ENCODE results near the gene DNAJC5. TPM values are rescaled to one million over a fixed set of nuclear protein-coding genes. Genes with fewer than 3 reads are reported as not detected.

DNAJC5 gene
- total and polyA plus RNA-seq, 7 donors = 13.1 to 33.6 (median 20.9) TPM

DNA sequence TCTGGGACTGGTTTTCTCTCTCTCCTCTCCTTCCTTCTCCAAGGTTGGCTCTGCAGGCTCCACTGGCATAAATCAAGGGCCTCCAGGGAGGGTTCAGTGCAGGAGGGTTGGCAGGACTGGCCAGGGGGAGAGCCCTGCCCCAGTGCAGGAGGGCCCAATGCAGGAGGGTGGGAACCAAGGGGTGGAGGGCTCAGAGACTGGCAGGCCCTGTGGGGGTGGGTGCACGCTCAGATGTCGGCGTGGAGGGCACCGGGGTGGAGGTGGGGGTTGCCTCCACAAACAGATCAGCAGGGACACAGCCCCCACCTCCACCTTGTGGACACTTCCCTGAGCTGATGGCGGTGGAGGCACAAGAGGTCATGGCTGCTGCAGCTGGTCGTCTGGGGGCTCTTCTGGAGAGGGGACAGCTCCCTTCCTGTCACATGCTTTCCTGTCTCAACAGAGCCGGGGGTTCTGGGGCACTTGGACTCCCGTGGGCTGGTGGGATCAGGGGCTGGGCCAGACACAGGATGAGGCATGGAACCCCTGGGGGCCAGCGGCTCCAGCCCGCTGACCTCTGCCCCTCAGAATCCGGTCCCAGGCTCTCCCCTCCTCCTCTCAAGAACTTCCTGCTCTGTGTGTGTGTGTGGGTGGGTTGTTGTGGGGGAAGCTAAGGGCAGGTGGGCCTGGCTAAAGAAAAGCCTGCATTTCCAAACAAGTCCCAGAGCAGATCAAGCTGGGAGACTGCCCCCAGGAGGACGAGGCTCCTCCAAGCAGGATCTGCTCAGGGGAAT is 36.3 kb upstream of the DNAJC5 start:
- 3 to 15% (median 10%) methylated on average over 11 to 12 of the region's 12 CpGs for WGBS, 3 donors

DNA sequence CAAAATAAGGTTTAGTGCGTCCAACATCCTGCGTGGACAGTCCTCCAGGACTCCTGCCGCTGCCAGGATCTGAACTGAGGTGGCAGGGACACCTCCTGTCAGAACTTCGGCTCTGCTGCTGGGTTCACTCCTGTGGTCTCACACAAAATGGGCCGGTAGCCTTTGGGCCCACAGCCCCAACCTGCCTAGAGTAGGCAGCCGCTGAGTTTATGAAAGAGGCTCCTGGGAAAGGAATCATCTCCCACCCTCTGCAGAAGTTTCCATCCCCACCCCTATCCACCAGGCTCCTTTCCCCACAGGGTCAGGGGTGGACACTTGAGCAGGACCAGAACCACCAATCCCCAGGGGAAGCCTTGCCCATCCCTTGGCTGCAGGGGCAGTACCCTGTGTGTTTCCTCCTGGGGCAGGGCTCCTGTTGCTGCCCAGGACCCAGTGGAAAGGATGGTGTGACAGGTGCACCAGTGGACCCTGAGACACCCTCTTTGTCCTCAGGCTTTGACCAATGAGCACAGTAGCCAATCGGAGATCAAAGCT is 35.7 kb upstream of the DNAJC5 start:
- ATAC-seq (no peak), DNase-seq (no peak)
- WGBS, 3 donors = 42 to 46% (median 43%) methylated on average over 7 of the region's 7 CpGs
- Histone ChIP-seq H3K4me1 (peaks cover 20% of the 10 kb centered on the region), H3K4me3 (no peak overlapping the region), H3K27ac (peak overlapping the region; percentile 23), H3K27me3 (ENCODE audit: insufficient read depth in 3 of 3, low read length in 2 of 3) (peaks cover 0 to 33% (median 0%) of the 10 kb centered on the region in 3 donors), H3K9me3 (no peaks in the 10 kb centered on the region), H3K36me3 (ENCODE audit: insufficient read depth in 1 of 2, low read depth in 1 of 2) (peaks cover 3 to 9% of the 10 kb centered on the region in 2 donors)
- intact Hi-C loops (cut with DNase I) = loop anchor here in 1 of 2 donors (2.0 kb wide), 1 partner anchor 30 kb away; no protein-coding TSS in a partner anchor
- TF ChIP-seq, protein P1, sequence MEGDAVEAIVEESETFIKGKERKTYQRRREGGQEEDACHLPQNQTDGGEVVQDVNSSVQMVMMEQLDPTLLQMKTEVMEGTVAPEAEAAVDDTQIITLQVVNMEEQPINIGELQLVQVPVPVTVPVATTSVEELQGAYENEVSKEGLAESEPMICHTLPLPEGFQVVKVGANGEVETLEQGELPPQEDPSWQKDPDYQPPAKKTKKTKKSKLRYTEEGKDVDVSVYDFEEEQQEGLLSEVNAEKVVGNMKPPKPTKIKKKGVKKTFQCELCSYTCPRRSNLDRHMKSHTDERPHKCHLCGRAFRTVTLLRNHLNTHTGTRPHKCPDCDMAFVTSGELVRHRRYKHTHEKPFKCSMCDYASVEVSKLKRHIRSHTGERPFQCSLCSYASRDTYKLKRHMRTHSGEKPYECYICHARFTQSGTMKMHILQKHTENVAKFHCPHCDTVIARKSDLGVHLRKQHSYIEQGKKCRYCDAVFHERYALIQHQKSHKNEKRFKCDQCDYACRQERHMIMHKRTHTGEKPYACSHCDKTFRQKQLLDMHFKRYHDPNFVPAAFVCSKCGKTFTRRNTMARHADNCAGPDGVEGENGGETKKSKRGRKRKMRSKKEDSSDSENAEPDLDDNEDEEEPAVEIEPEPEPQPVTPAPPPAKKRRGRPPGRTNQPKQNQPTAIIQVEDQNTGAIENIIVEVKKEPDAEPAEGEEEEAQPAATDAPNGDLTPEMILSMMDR (IDR thresholded peaks at IDR 0.05) = no peak

More for the DNA sequence above, 36.3 kb upstream of the DNAJC5 start:
- peak overlapping the region; percentile 36 for H3K27ac ChIP-seq
- H3K36me3 ChIP-seq (ENCODE audit: insufficient read depth in 1 of 2, low read depth in 1 of 2) = peaks cover 3 to 9% of the 10 kb centered on the region in 2 donors
- DNase-seq (no peak), ATAC-seq (peak in 3 of 4 donors; percentile 16 to 36 (median 27))
- no peaks in the 10 kb centered on the region for H3K9me3 ChIP-seq
- intact Hi-C loops (cut with DNase I) = loop anchor here in 1 of 2 donors (1.0 to 2.0 kb wide), 2 partner anchors 30 to 52 kb away; no protein-coding TSS in a partner anchor
- H3K27me3 ChIP-seq (ENCODE audit: insufficient read depth in 3 of 3, low read length in 2 of 3) = peaks cover 0 to 38% (median 0%) of the 10 kb centered on the region in 3 donors
- no peak overlapping the region for H3K4me3 ChIP-seq
- TF ChIP-seq, protein P1 (IDR thresholded peaks at IDR 0.05) = peak; percentile 23
- peaks cover 18% of the 10 kb centered on the region for H3K4me1 ChIP-seq

DNA sequence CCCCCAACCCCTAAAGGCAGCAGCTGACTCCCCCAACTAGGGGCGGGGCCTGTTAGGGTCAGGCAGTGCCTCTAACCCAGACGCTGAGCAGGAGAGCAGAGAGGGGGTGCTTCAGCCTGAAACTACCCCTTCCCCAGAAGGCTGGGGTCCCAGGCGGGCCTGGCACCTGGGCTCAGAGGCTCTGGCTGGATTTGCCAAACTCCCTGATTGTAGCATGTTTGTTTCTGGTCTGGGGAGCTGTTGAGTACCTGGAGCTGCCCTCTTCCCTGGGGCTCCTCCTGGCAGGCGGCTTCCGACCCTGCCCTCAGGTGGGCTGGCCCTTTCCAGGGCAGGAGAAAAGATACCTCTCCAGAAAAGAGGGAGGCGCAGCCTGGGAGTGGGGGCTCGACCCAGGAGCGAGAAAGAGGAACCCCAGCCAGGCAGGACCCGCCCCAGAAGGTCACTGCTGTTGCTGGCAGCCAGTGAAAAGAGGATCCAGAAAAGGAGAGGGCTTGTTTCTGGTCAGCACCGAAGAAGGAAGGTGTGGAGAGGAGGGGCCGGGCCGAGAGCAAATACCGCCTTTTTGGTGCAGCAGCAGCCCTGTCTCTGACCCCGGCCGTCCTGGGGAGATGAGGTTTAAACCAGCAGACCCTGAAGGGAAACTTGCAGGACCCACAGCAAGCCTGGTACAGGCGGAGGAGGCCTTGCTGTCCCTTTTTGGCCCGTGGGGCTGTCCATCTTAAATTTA is 34.4 kb upstream of the DNAJC5 start:
- DNase-seq = no peak
- 73 to 76% (median 75%) methylated on average over 17 of the region's 17 CpGs for WGBS, 3 donors
- intact Hi-C loops (cut with DNase I) = no loop called here
- H3K27me3 ChIP-seq (ENCODE audit: insufficient read depth in 3 of 3, low read length in 2 of 3) = peaks cover 0 to 21% (median 0%) of the 10 kb centered on the region in 3 donors
- H3K4me3 ChIP-seq = no peak overlapping the region
- H3K4me1 ChIP-seq = peaks cover 11% of the 10 kb centered on the region
- TF ChIP-seq, protein P1 (IDR thresholded peaks at IDR 0.05) = no peak
- no peak overlapping the region for H3K27ac ChIP-seq
- H3K36me3 ChIP-seq (ENCODE audit: insufficient read depth in 1 of 2, low read depth in 1 of 2) = peaks cover 3 to 9% of the 10 kb centered on the region in 2 donors
- no peak for ATAC-seq
- no peaks in the 10 kb centered on the region for H3K9me3 ChIP-seq

DNA sequence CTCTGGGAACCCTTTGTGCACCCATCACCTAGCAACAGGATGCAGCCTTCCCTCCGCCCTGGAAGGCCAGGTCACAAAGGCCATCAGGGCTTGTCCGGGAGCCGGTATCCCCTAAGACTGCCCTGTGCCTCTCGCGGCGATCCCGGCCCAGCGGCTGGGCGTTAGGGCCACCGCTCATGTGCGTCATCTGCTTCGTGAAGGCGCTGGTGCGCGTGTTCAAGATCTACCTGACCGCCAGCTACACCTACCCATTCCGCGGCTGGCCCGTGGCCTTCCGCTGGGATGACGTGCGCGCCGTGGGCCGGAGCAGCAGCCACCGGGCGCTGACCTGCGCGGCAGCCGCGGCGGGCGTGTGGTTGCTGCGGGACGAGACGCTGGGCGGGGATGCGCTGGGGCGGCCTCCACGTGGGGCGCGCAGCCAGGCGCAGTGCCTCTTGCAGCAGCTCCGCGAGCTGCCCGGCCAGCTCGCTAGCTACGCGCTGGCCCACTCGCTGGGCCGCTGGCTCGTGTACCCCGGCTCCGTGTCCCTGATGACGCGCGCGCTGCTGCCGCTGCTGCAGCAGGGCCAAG is 33.5 kb upstream of the DNAJC5 start, which contains the start of gene ABHD16B:
Gene ABHD16B (plus strand): TSS at position 134 of the 570 bp plus-strand sequence. CDS start 43 bp downstream, at position 177.
- intact Hi-C loops (cut with DNase I) = no loop called here
- ATAC-seq = no peak
- 96 to 97% (median 96%) methylated on average over 59 of the region's 59 CpGs for WGBS, 3 donors
- H3K4me3 ChIP-seq = no peak within 1 kb of the TSS
- H3K4me1 ChIP-seq = peaks cover 20% of the 10 kb centered on the region
- H3K27me3 ChIP-seq (ENCODE audit: insufficient read depth in 3 of 3, low read length in 2 of 3) = peaks cover 0 to 12% (median 0%) of the 10 kb centered on the region in 3 donors
- H3K27ac ChIP-seq = no peak within 1 kb of the TSS
- TF ChIP-seq, protein P1 (IDR thresholded peaks at IDR 0.05) = no peak
- H3K9me3 ChIP-seq = no peaks in the 10 kb centered on the region
- no peak for DNase-seq
- peaks cover 3 to 9% of the 10 kb centered on the region in 2 donors for H3K36me3 ChIP-seq (ENCODE audit: insufficient read depth in 1 of 2, low read depth in 1 of 2)

All from psoas muscle (tissue), 8 donors.